GM13977 (cell line): ENCODE results near the gene MAGIX.

Experiments
- DNase-seq: peaks from one replicate; pipeline ENCODE4 v3.0.0; 2012; ENCODE audit warnings: low spot score
- in situ Hi-C: fragments of 300-500 bp; cut with MboI; formaldehyde crosslinking; loops from one replicate; pipeline ENCODE4 v1.12.0; 2022; ENCODE audit warnings: low sequenced_read_pairs, low pct_unique_long_range_greater_than_20kb, mixed read lengths, inconsistent platforms; ENCODE audit not compliant: unreplicated experiment
- TF ChIP-seq, protein P1 (sequence below): IDR thresholded peaks from 2 replicates; pipeline ENCODE4 v1.5.1; 2012; ENCODE audit warnings: mild to moderate bottlenecking, control low read depth; ENCODE audit not compliant: insufficient read depth; ENCODE audit errors: extremely low read depth, missing control alignments

MAGIX gene

DNA sequence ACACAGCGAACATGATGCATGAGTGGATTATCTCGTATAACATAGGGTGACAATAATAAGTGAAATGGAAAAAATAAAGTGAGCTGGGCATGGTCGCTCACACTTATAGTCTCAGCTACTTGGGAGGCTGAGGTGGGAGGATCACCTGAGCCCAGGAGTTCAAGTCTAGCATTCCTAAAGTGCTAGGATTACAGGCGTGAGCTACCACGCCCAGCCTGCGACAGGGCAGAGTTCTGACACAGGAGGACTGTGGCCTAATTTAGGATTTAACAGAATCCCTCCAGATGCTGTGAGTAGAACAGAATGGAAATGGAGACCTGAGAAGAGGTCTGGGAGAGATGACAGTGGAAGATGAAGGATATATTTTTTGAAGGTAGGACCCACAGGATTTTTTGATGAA, 27.0 kb downstream of the MAGIX start:
- TF ChIP-seq, protein P1, sequence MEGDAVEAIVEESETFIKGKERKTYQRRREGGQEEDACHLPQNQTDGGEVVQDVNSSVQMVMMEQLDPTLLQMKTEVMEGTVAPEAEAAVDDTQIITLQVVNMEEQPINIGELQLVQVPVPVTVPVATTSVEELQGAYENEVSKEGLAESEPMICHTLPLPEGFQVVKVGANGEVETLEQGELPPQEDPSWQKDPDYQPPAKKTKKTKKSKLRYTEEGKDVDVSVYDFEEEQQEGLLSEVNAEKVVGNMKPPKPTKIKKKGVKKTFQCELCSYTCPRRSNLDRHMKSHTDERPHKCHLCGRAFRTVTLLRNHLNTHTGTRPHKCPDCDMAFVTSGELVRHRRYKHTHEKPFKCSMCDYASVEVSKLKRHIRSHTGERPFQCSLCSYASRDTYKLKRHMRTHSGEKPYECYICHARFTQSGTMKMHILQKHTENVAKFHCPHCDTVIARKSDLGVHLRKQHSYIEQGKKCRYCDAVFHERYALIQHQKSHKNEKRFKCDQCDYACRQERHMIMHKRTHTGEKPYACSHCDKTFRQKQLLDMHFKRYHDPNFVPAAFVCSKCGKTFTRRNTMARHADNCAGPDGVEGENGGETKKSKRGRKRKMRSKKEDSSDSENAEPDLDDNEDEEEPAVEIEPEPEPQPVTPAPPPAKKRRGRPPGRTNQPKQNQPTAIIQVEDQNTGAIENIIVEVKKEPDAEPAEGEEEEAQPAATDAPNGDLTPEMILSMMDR: no peak
- no peak for DNase-seq
- in situ Hi-C loops: no loop called here

DNA sequence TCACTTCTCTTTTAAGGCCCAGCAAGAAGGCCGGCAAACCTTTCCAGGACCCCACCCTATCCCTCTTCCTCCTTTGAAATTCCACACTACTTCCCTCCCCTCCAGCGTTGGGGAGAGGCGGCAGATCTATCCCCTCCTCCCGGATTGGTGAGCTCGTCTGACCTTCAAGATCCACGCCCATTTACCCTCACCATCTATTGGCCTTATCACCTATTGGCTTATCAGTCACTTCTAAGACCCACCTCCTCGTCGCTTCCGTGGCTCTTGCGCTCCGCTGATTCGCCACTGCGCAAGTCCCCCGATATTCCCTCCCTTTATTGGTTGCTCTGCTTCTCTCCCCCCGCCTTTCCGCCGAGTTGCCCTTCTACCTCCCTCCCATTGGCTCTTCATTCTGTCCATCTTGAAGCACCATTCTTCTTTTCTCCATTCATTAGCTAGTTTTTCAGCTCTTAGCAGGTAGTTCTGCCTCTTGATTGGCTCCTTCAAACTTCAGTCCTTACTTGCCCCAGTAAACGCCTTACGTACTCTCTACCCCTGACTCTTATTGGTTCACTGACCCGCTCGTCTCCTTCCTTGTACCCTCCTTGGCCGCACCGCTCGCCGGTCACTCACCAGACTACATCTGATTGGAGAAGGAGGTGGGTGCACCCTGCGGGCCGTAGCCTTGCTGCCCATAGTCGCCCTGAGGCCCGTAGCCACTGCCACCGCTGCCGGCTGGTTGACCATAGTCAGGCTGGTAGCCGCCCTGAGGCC, 28.4 kb downstream of the MAGIX start:
- in situ Hi-C loops: no loop called here
- TF ChIP-seq, protein P1: no peak

DNA sequence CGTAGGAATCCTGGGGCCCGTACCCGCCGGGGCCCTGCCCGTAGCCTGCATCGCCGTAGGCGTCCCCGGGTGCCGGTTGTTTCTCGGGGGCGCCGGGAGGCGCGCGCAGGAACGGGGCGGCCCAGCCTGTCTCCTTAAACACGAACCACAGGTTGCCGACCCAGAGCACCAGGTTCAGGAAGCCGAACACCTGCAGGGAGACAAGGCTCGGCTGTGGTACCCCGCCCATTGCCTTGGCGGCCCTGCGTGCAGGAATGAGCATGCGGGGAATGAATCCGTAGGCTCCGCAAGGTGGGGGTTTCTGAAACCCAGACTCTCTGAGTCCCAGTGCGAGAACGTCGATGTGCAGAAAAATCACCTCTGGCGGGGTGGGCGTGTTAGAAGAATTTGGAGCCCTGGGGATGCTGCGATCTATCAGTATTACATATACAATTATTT, 29.0 kb downstream of the MAGIX start:
- DNase-seq: no peak
- in situ Hi-C loops: no loop called here
- TF ChIP-seq, protein P1: no peak

More for the DNA sequence above, 28.4 kb downstream of the MAGIX start:
- DNase-seq: peak; percentile 91

DNA sequence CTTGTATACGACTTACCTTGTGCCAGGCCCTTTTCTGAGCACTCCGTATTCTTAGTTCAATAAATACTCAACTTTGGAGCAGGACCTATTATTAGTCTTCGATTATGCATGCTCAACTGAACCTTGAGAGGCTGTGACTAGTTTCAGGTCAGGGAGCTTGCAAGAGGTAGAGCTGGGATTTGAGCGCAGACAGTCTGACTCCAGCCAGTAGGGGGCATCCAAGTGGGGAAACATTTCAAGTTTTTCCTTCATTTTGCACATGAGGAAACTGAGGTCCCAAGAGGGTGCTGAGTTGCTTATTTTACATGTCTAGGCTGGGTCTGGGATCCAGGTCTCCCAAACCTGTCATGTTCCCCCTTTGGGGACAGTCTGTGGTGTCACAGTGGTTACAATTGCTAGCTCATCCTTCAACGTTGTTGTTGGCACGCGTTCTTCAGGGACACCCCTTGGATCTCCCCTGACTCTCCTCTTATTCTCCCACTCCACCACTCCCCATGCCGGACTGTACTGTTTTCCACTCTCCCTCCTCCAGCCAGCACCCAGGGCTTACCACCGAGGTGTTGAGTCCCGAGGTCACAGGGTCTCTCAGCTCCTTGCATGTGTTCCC, 30.3 kb downstream of the MAGIX start:
- in situ Hi-C loops: no loop called here
- TF ChIP-seq, protein P1: peak; percentile 64
- DNase-seq: no peak

DNA sequence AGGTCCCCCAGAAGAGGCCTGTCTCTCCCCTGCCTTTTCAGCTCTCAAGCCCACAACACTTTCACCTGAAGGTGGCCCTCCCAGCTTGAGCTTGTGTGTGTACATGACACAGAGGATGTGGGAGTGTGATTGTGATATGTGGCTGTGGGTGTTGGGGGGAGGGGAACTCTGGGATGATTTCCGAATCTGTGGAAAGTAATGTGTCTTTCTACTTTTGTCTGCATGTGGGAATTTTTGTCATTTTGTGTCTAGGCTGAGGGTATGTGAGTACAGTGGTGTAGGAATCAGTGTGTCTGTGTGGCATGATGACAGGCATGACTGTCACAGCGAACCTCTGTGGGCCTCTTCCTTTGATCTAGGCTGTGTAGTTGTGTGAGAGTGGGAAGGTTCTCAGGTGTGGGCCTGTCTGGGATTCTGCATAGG, 31.0 kb downstream of the MAGIX start:
- no peak for DNase-seq
- in situ Hi-C loops: no loop called here
- TF ChIP-seq, protein P1: no peak

DNA sequence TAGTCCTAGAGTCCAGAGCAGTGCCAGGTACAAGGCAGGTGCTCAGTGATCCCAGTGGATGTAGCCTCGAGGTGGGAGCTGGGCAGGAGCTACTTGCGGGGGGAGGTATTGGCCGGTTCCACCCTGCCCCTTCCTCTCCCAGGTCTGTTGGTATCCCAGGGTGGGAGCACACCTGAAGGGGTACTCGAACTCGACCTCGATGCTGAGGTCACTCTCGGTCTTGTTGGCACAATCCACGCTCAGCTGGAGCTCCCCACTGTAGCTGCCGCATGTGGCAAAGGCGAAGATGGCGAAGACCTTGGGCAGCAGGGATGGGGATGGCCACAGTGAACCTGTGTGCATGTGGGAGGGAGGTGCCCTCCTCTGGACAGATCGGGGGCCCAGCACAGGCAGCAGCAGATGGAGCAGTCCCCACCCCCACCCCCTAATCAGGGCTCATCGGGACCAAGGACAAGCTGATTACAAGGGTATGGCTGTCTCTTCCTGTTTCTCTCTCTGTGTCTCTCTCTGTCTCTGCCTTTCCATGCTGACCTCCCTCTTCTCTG, 35.1 kb downstream of the MAGIX start:
- DNase-seq: no peak
- TF ChIP-seq, protein P1: no peak
- in situ Hi-C loops: no loop called here
